HG02623 (cell line): ENCODE measurements around the gene RIPPLY2.
A peak's percentile ranks its signal among the peaks of the same experiment; 100 is the strongest.
"Not testable (repeated sequence)": the region's sequence is repeated elsewhere in the genome, so short reads cannot be mapped to it uniquely, and the experiment has no call there.

Experiments used
- ATAC-seq: cut with Tn5 transposase; IDR thresholded peaks from one replicate; pipeline ENCODE4 v1.9.1; 2021; ENCODE audit warnings: moderate library complexity; ENCODE audit not compliant: unreplicated experiment

The RIPPLY2 gene, protein sequence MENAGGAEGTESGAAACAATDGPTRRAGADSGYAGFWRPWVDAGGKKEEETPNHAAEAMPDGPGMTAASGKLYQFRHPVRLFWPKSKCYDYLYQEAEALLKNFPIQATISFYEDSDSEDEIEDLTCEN

DNA sequence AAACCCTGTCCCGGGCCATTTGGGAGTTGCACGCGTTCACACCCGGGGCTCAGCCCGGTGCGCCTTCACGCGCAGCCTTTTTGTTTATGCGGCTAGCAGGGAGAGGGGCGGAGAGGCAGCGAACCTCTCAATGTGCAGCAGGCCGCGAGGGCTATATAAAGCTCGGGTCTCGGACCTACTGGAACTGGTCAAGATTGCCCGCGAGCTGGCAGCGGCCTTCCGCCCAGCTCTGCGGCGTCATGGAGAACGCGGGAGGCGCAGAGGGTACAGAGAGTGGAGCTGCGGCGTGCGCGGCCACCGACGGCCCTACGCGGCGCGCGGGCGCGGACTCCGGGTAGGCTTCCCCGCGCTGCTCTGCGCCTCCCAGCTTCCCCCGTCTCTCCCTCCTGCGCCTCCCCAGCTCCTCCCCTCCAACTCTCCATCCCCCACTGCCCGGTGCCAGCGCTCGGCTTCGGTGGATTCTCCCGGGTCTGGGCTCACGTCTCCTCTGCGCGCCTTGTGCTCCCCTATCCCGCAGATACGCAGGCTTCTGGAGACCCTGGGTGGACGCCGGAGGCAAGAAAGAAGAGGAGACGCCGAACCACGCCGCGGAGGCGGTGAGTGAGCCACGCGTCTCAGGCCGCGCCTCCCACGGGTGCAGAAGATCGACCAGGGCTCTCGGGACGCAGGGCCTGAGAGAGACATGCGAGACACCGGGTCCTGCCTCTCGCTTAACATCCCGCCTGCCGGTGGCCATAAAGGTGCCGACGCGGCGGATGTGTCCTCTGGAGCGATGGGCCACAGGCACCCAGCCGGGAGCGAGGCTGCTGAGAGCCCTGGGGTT, at the start of gene RIPPLY2:
Gene RIPPLY2, plus strand, starts transcription at position 183 of the 823 bp plus-strand sequence. Its CDS starts 57 bp downstream, at position 240.
- no peak for ATAC-seq

- not testable (repeated sequence) for ATAC-seq
These were observed 49.7 kb upstream of the RIPPLY2 start for GRCh38 chr6:83803492-83803891.

GRCh38 chr6:83804886-83805285, 48.3 kb upstream of the RIPPLY2 start:
- ATAC-seq, result no peak

DNA sequence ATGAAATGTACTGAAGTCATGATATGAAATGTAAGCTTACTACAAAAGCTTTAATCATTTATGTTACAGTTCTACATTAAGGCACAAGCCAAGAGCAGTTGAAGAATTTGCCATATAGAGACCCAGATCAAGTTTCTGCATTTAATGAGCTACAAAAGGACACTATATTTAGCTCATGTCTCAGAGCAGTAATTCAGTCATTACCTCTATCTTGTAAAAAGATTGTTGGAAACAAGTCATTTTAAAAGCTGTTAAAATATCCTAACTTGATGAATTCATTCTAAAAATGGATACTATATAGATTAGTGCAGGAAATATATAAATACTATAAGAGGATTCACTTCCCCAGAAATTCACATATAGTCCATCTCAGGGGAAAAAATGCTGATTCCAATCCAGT, 45.2 kb upstream of the RIPPLY2 start:
- no peak for ATAC-seq

- ATAC-seq, result no peak
These were observed 44.2 kb upstream of the RIPPLY2 start for GRCh38 chr6:83808926-83809325.

DNA sequence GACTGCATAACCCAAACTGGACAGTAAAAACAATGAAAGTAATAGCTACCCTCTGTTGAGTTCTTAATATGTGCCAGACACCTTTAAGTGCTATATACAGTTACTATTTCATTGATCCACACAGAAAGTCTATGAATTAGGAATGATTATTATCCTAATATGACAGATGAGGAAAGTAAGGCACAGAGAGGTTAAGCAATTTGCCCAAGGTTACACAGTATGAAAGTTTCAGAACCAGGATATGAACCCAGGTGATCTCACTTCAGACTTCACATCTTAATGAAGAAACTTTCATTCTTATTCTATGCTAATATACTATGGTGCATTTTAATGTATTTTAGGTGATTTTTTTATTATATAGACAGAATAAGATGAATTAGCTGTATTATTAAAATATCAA, 40.6 kb upstream of the RIPPLY2 start:
- ATAC-seq, result no peak

DNA sequence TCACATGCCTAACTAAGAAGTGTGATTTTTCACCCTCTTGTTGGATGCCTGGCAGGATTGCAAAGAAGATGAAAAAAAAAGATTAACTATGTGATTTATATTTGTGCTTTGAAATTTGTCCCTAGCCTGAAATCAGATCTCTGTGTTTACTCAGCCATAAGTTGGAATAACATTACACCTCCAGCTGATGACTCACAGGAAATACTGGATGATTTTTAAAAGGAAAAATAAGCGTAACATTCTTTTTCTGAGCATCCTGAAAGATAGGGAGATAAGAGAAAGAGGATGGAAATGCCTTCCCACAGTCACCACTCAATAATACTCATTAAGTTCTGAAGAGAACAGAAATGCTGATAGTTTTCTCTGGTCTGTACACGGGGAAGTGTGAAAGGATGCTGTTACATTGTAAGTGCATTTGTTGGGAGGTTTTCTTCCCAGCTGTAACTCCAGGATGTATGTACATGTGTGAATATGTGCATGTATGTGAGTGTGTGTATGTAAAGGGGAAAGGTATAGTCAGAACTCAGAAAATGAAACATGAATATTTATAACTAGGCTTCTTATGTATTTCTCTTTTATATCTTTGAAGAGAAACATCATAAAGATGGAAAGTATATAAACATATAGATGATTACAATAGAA, 37.4 kb upstream of the RIPPLY2 start:
- ATAC-seq, result no peak

GRCh38 chr6:83822629-83823169, 30.5 kb upstream of the RIPPLY2 start:
- ATAC-seq, result no peak

DNA sequence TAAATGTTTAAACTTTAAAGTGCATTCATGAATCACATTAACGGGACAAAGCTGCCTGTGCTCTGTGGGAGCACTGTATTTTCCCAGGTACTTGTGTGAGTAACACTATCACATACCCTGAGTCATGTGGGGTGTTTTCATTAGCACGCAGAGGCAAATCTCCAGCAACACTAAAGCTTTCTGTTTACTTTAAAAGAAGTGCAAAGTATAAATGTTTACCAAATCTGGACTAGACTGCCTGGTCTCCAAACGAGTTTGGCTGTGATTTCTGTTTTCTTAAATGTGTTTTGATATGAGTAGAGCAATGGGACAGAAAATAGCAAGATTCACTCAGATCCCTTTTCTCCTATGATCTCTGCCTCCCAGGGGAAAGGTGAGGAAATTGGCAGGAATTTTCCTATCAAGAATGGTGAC, 28.8 kb upstream of the RIPPLY2 start:
- ATAC-seq, result no peak

GRCh38 chr6:83824831-83825230, 28.3 kb upstream of the RIPPLY2 start:
- no peak for ATAC-seq

DNA sequence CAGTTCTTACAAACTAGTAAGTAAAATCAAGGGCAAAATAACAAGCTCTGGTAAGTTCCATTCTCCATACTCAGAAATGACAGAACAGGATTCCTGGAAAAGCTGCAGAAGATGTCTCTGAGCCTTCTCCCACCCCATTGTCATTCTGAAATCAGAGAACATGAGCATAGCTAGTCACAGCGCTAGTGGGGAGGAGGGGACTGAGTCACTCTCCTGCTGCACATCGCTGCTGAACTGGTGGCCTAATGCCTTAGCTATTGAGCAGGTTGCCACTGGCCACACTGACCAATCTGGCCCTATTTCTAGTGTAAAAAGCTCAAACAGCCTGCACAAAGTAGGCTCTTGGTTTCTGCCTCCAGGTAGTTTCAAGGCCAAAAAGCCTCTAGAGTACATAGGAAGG, 26.1 kb upstream of the RIPPLY2 start:
- no peak for ATAC-seq

- no peak for ATAC-seq
These were observed 14.4 kb upstream of the RIPPLY2 start for GRCh38 chr6:83838727-83839126.

GRCh38 chr6:83844170-83844569, 9.0 kb upstream of the RIPPLY2 start:
- no peak for ATAC-seq

DNA sequence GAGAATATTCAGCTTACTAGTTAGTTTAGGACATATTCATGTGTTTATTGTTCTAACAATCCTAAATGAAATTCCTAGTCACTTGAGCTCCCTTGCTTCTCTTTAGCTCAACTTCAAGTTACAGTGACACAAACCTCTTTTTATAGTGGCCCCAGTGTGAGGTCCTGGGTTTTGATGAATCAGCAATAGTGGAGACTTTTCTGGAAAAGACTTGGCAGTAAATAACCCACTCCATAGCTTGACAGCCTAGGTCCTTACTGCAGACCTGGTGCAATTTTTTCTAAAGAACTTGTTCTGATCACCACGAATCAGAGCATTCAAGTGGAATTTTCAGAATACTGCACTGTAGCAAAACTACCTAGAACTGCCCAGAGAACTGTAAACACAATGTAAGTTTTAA, 6.9 kb upstream of the RIPPLY2 start:
- no peak for ATAC-seq

GRCh38 chr6:83847179-83847578, 6.0 kb upstream of the RIPPLY2 start:
- ATAC-seq, result peak; percentile 72

- no peak for ATAC-seq
These were observed 4.0 kb upstream of the RIPPLY2 start for GRCh38 chr6:83849127-83849526.

- ATAC-seq, result no peak
These were observed 3.5 kb upstream of the RIPPLY2 start for GRCh38 chr6:83849610-83850009.

- ATAC-seq, result no peak
These were observed 507 bp upstream of the RIPPLY2 start for GRCh38 chr6:83852528-83853177.

DNA sequence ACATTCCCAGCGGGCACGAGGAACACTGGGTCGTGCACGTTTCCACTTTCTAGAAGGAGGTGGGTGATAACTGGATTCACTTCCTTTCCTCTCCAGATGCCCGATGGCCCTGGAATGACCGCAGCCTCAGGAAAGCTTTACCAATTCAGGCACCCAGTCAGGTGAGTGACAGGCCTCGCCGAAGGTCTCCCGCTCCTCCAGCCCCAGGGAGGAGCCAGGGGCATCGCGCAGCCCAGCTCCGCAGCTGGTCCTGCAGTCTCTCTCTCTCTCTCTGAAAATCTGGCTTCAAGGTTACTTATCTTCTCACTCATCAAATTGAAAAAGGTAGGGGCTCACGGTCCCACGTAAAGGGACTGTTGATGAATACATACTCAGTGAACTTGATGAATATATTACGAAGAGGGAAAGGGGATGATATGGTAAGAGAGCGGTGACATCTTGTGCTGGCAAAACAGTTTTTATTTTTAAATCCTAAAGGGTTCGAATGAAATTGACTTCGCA, 891 bp downstream of the RIPPLY2 start:
- no peak for ATAC-seq

- ATAC-seq, result no peak
These were observed 1.6 kb downstream of the RIPPLY2 start for GRCh38 chr6:83854766-83855165.
